Measurements from ENCODE around the gene CCSER2. TPM values are rescaled to one million over a fixed set of nuclear protein-coding genes. Genes with fewer than 3 reads are reported as not detected.
A peak's percentile ranks its signal among the peaks of the same experiment; 100 is the strongest.

Gene CCSER2
- total and polyA plus RNA-seq, 12 donors, result 8.3 to 63.9 (median 38.1) TPM

GRCh38 chr10:84348447-84348846 is 20.1 kb downstream of the CCSER2 start:
- Histone ChIP-seq H3K4me3 (no peak overlapping the region), H3K27me3 (no peaks in the 10 kb centered on the region), H3K27ac (peak overlapping the region in 3 of 5 donors; percentile 31 to 71 (median 58)), H3K4me1 (replicated peaks in 1 of 2) (peaks cover 3 to 11% of the 10 kb centered on the region in 2 donors), H3K36me3 (replicated peaks in 1 of 2) (no peaks in the 10 kb centered on the region), H3K9me3 (replicated peaks in 1 of 3) (no peaks in the 10 kb centered on the region)
- 88 to 98% (median 91%) methylated on average over 4 of the region's 4 CpGs for WGBS, 4 donors
- TF ChIP-seq CTCF (IDR thresholded peaks at IDR 0.05) (no peak), POLR2A (IDR thresholded peaks at IDR 0.05) (no peak)
- DNase-seq, result no peak
- intact Hi-C loops (cut with DNase I), result no loop called here

GRCh38 chr10:84348860-84349259 is 20.5 kb downstream of the CCSER2 start:
- Histone ChIP-seq H3K4me1 (replicated peaks in 1 of 2) (peaks cover 3 to 11% of the 10 kb centered on the region in 2 donors), H3K9me3 (replicated peaks in 1 of 3) (no peaks in the 10 kb centered on the region), H3K4me3 (no peak overlapping the region), H3K36me3 (replicated peaks in 1 of 2) (no peaks in the 10 kb centered on the region), H3K27me3 (no peaks in the 10 kb centered on the region), H3K27ac (peak overlapping the region in 3 of 5 donors; percentile 31 to 71 (median 58))
- WGBS, 4 donors, result 32 to 52% (median 38%) methylated on average over 2 of the region's 2 CpGs
- intact Hi-C loops (cut with DNase I), result no loop called here
- no peak for DNase-seq
- TF ChIP-seq CTCF (IDR thresholded peaks at IDR 0.05) (no peak), POLR2A (IDR thresholded peaks at IDR 0.05) (no peak)

GRCh38 chr10:84352251-84352842 is 24.0 kb downstream of the CCSER2 start:
- peaks cover 3 to 23% of the 10 kb centered on the region in 2 donors for H3K4me1 ChIP-seq (replicated peaks in 1 of 2)
- H3K27ac ChIP-seq, result no peak overlapping the region
- intact Hi-C loops (cut with DNase I), result no loop called here
- no peaks in the 10 kb centered on the region for H3K36me3 ChIP-seq (replicated peaks in 1 of 2)
- H3K9me3 ChIP-seq (replicated peaks in 1 of 3), result no peaks in the 10 kb centered on the region
- H3K27me3 ChIP-seq, result no peaks in the 10 kb centered on the region
- no peak overlapping the region for H3K4me3 ChIP-seq
- TF ChIP-seq POLR2A (IDR thresholded peaks at IDR 0.05) (no peak), CTCF (IDR thresholded peaks at IDR 0.05) (peak; percentile 46 to 77 (median 67))
- WGBS, 4 donors, result 65 to 73% (median 72%) methylated on average over 7 of the region's 7 CpGs
- peak; percentile 49 to 79 (median 61) for DNase-seq

- intact Hi-C loops (cut with DNase I), result no loop called here
- H3K9me3 ChIP-seq (replicated peaks in 1 of 3), result no peaks in the 10 kb centered on the region
- no peak for DNase-seq
- peaks cover 3 to 23% of the 10 kb centered on the region in 2 donors for H3K4me1 ChIP-seq (replicated peaks in 1 of 2)
- H3K4me3 ChIP-seq, result no peak overlapping the region
- TF ChIP-seq POLR2A (IDR thresholded peaks at IDR 0.05) (no peak), CTCF (IDR thresholded peaks at IDR 0.05) (no peak)
- 85 to 90% (median 87%) methylated on average over 11 of the region's 11 CpGs for WGBS, 4 donors
- no peaks in the 10 kb centered on the region for H3K27me3 ChIP-seq
- H3K36me3 ChIP-seq (replicated peaks in 1 of 2), result no peaks in the 10 kb centered on the region
- H3K27ac ChIP-seq, result no peak overlapping the region
Observed at GRCh38 chr10:84353052-84353803, 24.8 kb downstream of the CCSER2 start.

Data from adrenal gland (tissue), 12 donors.